Measurements from ENCODE around the gene TMEM131L. TPM values are rescaled to one million over a fixed set of nuclear protein-coding genes. Genes with fewer than 3 reads are reported as not detected.
A peak's percentile ranks its signal among the peaks of the same experiment; 100 is the strongest.

TMEM131L gene
- total RNA-seq, 3 donors from 2014 or later (not counting 1 experiment from before 2014, with no cell fraction given): 67.8 to 105 (median 71.1) TPM

- Histone ChIP-seq H3K36me3 (ENCODE audit: control insufficient read depth, insufficient read depth, low read length) (no peaks in the 10 kb centered on the region), H3K9me3 (ENCODE audit: control insufficient read depth, insufficient read depth, low read length) (no peaks in the 10 kb centered on the region), H3K27ac (ENCODE audit: low read length) (no peak overlapping the region), H3K4me3 (ENCODE audit: low read length) (no peak overlapping the region), H3K27me3 (ENCODE audit: control insufficient read depth, insufficient read depth, low read length) (no peaks in the 10 kb centered on the region), H3K4me1 (ENCODE audit: control insufficient read depth, insufficient read depth, low read length) (peaks cover 50% of the 10 kb centered on the region)
- WGBS (ENCODE audit: insufficient coverage): 91% methylated on average over 16 of the region's 17 CpGs
- Mint-ChIP-seq H3K36me3 (no peaks in the 10 kb centered on the region), H3K9me3 (no peaks in the 10 kb centered on the region), H3K4me1 (peaks cover 81 to 84% of the 10 kb centered on the region in 2 donors), H3K27me3 (ENCODE audit: low read depth in 2 of 2) (no peaks in the 10 kb centered on the region), H3K4me3 (no peak overlapping the region), H3K27ac (peak overlapping the region in 1 of 2 donors; percentile 58)
- no peak for ATAC-seq
- no peak for DNase-seq
- TF ChIP-seq, protein P1, sequence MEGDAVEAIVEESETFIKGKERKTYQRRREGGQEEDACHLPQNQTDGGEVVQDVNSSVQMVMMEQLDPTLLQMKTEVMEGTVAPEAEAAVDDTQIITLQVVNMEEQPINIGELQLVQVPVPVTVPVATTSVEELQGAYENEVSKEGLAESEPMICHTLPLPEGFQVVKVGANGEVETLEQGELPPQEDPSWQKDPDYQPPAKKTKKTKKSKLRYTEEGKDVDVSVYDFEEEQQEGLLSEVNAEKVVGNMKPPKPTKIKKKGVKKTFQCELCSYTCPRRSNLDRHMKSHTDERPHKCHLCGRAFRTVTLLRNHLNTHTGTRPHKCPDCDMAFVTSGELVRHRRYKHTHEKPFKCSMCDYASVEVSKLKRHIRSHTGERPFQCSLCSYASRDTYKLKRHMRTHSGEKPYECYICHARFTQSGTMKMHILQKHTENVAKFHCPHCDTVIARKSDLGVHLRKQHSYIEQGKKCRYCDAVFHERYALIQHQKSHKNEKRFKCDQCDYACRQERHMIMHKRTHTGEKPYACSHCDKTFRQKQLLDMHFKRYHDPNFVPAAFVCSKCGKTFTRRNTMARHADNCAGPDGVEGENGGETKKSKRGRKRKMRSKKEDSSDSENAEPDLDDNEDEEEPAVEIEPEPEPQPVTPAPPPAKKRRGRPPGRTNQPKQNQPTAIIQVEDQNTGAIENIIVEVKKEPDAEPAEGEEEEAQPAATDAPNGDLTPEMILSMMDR (IDR thresholded peaks at IDR 0.05): no peak
- intact Hi-C loops (cut with micrococcal nuclease): no loop called here
Observed at GRCh38 chr4:153538487-153539357, 72.6 kb downstream of the TMEM131L start.

- intact Hi-C loops (cut with micrococcal nuclease): no loop called here
- DNase-seq: no peak
- H3K36me3 Mint-ChIP-seq: no peaks in the 10 kb centered on the region
- no peak overlapping the region for H3K27ac ChIP-seq (ENCODE audit: low read length)
- H3K27me3 ChIP-seq (ENCODE audit: control insufficient read depth, insufficient read depth, low read length): no peaks in the 10 kb centered on the region
- WGBS (ENCODE audit: insufficient coverage): 92% methylated on average over 3 of the region's 3 CpGs
- peak overlapping the region in 1 of 2 donors; percentile 58 for H3K27ac Mint-ChIP-seq
- H3K36me3 ChIP-seq (ENCODE audit: control insufficient read depth, insufficient read depth, low read length): peaks cover 4% of the 10 kb centered on the region
- TF ChIP-seq, protein P1 (IDR thresholded peaks at IDR 0.05): no peak
- peaks cover 78 to 80% of the 10 kb centered on the region in 2 donors for H3K4me1 Mint-ChIP-seq
- no peak overlapping the region for H3K4me3 ChIP-seq (ENCODE audit: low read length)
- ATAC-seq: no peak
- no peaks in the 10 kb centered on the region for H3K9me3 Mint-ChIP-seq
- peaks cover 53% of the 10 kb centered on the region for H3K4me1 ChIP-seq (ENCODE audit: control insufficient read depth, insufficient read depth, low read length)
- H3K27me3 Mint-ChIP-seq (ENCODE audit: low read depth in 2 of 2): no peaks in the 10 kb centered on the region
- H3K4me3 Mint-ChIP-seq: no peak overlapping the region
- no peaks in the 10 kb centered on the region for H3K9me3 ChIP-seq (ENCODE audit: control insufficient read depth, insufficient read depth, low read length)
Observed at GRCh38 chr4:153539422-153539821, 73.3 kb downstream of the TMEM131L start.

GRCh38 chr4:153541456-153542096 lies 75.4 kb downstream of the TMEM131L start:
- Mint-ChIP-seq H3K4me3 (no peak overlapping the region), H3K27ac (peak overlapping the region; percentile 45 to 68), H3K36me3 (no peaks in the 10 kb centered on the region), H3K27me3 (ENCODE audit: low read depth in 2 of 2) (no peaks in the 10 kb centered on the region), H3K4me1 (peaks cover 68 to 71% of the 10 kb centered on the region in 2 donors), H3K9me3 (no peaks in the 10 kb centered on the region)
- TF ChIP-seq, protein P1 (IDR thresholded peaks at IDR 0.05): no peak
- H3K27ac ChIP-seq (ENCODE audit: low read length): peak overlapping the region; percentile 33
- DNase-seq (no peak), ATAC-seq (peak in 1 of 3 donors; percentile 30)
- intact Hi-C loops (cut with micrococcal nuclease): no loop called here
- peaks cover 7% of the 10 kb centered on the region for H3K36me3 ChIP-seq (ENCODE audit: control insufficient read depth, insufficient read depth, low read length)
- 60% methylated on average over 7 of the region's 7 CpGs for WGBS (ENCODE audit: insufficient coverage)
- peaks cover 42% of the 10 kb centered on the region for H3K4me1 ChIP-seq (ENCODE audit: control insufficient read depth, insufficient read depth, low read length)
- no peaks in the 10 kb centered on the region for H3K27me3 ChIP-seq (ENCODE audit: control insufficient read depth, insufficient read depth, low read length)
- no peaks in the 10 kb centered on the region for H3K9me3 ChIP-seq (ENCODE audit: control insufficient read depth, insufficient read depth, low read length)
- H3K4me3 ChIP-seq (ENCODE audit: low read length): no peak overlapping the region
